ENCODE data around the gene YES1.
"Not testable (repeated sequence)": the region's sequence is repeated elsewhere in the genome, so short reads cannot be mapped to it uniquely, and the experiment has no call there.

The YES1 gene

GRCh38 chr18:820591-821165 lies 8.6 kb upstream of the YES1 start:
- ATAC-seq = no peak

- no peak for ATAC-seq
Measured at GRCh38 chr18:816869-817268, 4.8 kb upstream of the YES1 start.

- no peak for ATAC-seq
Measured at GRCh38 chr18:816088-816653, 4.1 kb upstream of the YES1 start.

GRCh38 chr18:815353-815752 lies 3.3 kb upstream of the YES1 start:
- ATAC-seq = no peak

- no peak for ATAC-seq
Measured at GRCh38 chr18:814300-815084, 2.5 kb upstream of the YES1 start.

GRCh38 chr18:813172-814071 lies 1.4 kb upstream of the YES1 start:
- peak; percentile 52 to 55 for ATAC-seq

- peak; percentile 52 to 60 for ATAC-seq
Measured at GRCh38 chr18:812376-813171, 532 bp upstream of the YES1 start.

GRCh38 chr18:811182-811891 lies 705 bp downstream of the YES1 start:
- ATAC-seq = peak; percentile 17 to 18

- ATAC-seq = no peak
Measured at GRCh38 chr18:809985-810642, 1.9 kb downstream of the YES1 start.

GRCh38 chr18:809228-809627 lies 2.8 kb downstream of the YES1 start:
- ATAC-seq = not testable (repeated sequence)

GRCh38 chr18:808502-808901 lies 3.5 kb downstream of the YES1 start:
- ATAC-seq = no peak

- ATAC-seq = no peak
Measured at GRCh38 chr18:808086-808485, 4.0 kb downstream of the YES1 start.

GRCh38 chr18:805755-806110 lies 6.3 kb downstream of the YES1 start:
- no peak for ATAC-seq

- ATAC-seq = peak; percentile 39 to 42
Measured at GRCh38 chr18:805008-805754, 6.9 kb downstream of the YES1 start.

GRCh38 chr18:801137-801536 lies 10.9 kb downstream of the YES1 start:
- ATAC-seq = no peak

GRCh38 chr18:799943-800342 lies 12.1 kb downstream of the YES1 start:
- ATAC-seq = no peak

- not testable (repeated sequence) for ATAC-seq
Measured at GRCh38 chr18:795383-795782, 16.7 kb downstream of the YES1 start.

GRCh38 chr18:789397-789796 lies 22.6 kb downstream of the YES1 start:
- no peak for ATAC-seq

- ATAC-seq = no peak
Measured at GRCh38 chr18:785242-785641, 26.8 kb downstream of the YES1 start.

- no peak for ATAC-seq
Measured at GRCh38 chr18:784470-785172, 27.4 kb downstream of the YES1 start.

Measured in activated CD4-positive, CD25-positive, alpha-beta regulatory T cell treated with anti-CD3 and anti-CD28 coated beads, Interleukin-2, amount 50 U/mL, for 24 hours (primary cell).